ENCODE measurements around the gene RNASE13. TPM values are rescaled to one million over a fixed set of nuclear protein-coding genes. Genes with fewer than 3 reads are reported as not detected.
A peak's percentile ranks its signal among the peaks of the same experiment; 100 is the strongest.

RNASE13 gene
- total RNA-seq, 3 donors from 2014 or later: not detected

- Histone ChIP-seq H3K4me3 (no peak overlapping the region), H3K36me3 (ENCODE audit: low read depth) (no peaks in the 10 kb centered on the region), H3K9me3 (no peaks in the 10 kb centered on the region), H3K4me1 (ENCODE audit: low read depth) (peaks cover 11% of the 10 kb centered on the region)
- peak; percentile 45 for ATAC-seq
- intact Hi-C loops (cut with DNase I, micrococcal nuclease): no loop called here
- no peak for TF ChIP-seq CTCF (IDR thresholded peaks at IDR 0.05)
- DNase-seq: peak; percentile 61 to 69 (median 62)
Measured at GRCh38 chr14:21001218-21001617, 33.4 kb downstream of the RNASE13 start.

DNA sequence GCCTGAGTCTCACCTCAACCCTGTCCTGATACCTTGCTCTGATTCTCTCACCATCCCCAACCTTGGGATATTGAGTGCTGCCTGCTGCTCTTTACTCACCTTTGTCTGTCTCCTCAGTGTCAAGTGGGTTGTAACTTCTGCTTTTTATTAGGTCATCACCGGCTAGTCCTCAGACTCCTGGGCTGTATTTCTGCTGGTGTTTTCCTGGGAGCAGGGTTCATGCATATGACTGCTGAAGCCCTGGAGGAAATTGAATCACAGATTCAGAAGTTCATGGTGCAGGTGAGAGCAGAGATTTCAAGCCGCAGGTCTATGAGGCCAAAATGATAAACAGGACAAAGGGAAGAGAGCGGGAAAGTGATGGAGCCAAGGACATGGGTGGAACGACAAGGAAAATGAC, 35.0 kb downstream of the RNASE13 start:
- DNase-seq (no peak), ATAC-seq (peak; percentile 5)
- intact Hi-C loops (cut with DNase I, micrococcal nuclease): no loop called here
- Histone ChIP-seq H3K9me3 (no peaks in the 10 kb centered on the region), H3K36me3 (ENCODE audit: low read depth) (peaks cover 9% of the 10 kb centered on the region), H3K4me3 (no peak overlapping the region), H3K4me1 (ENCODE audit: low read depth) (peaks cover 15% of the 10 kb centered on the region)
- TF ChIP-seq CTCF (IDR thresholded peaks at IDR 0.05): no peak

DNA sequence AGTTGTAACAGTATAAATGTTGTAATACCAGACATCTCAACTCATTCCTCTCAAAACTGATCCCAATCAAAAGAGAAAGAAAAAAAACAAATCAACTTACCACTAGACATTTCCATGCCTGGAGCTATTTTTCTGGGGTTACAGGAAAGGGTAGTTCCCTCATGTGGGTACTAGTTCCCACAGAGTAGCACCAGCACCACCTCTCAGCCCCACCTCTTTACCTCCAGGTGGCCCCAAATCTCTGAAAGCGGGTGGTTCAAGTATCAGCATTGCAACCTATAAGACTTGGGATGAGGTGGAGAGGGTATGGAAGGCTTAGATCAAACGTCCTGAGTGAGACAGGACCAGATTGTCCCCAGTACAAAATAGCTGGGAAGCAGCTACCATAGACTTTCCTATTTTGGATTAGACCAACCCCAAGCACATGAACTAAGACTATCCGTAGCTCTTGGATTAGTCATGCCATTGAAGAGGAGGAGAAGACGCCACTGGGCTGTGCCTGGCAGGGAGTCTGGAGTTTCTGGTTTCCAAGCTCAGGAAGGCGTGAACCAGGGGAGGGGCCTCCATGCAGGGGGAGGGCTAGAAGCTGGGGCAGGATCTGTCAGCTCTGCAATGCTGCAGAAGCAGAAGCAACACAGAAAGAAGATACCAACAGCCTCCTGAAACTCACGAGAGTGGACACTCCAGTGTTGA, 35.8 kb downstream of the RNASE13 start, which contains the start of gene SLC39A2:
Gene SLC39A2 (plus strand): TSS at position 620 of the 693 bp plus-strand sequence. CDS start 154 bp downstream, outside the sequence.
- intact Hi-C loops (cut with DNase I, micrococcal nuclease): no loop called here
- Histone ChIP-seq H3K4me1 (ENCODE audit: low read depth) (peaks cover 15% of the 10 kb centered on the region), H3K36me3 (ENCODE audit: low read depth) (peaks cover 9% of the 10 kb centered on the region), H3K9me3 (no peaks in the 10 kb centered on the region), H3K4me3 (no peak within 1 kb of the TSS)
- no peak for TF ChIP-seq CTCF (IDR thresholded peaks at IDR 0.05)
- peak; percentile 83 to 84 (median 84) for DNase-seq
- ATAC-seq: peak; percentile 83

- no peak for TF ChIP-seq CTCF (IDR thresholded peaks at IDR 0.05)
- peaks cover 15% of the 10 kb centered on the region for H3K4me1 ChIP-seq (ENCODE audit: low read depth)
- no peaks in the 10 kb centered on the region for H3K9me3 ChIP-seq
- intact Hi-C loops (cut with DNase I, micrococcal nuclease): no loop called here
- H3K36me3 ChIP-seq (ENCODE audit: low read depth): peaks cover 9% of the 10 kb centered on the region
- ATAC-seq (peak; percentile 53), DNase-seq (peak in 1 of 3 donors; percentile 54)
- H3K4me3 ChIP-seq: no peak overlapping the region
Measured at GRCh38 chr14:20998139-20998538, 36.5 kb downstream of the RNASE13 start.

DNA sequence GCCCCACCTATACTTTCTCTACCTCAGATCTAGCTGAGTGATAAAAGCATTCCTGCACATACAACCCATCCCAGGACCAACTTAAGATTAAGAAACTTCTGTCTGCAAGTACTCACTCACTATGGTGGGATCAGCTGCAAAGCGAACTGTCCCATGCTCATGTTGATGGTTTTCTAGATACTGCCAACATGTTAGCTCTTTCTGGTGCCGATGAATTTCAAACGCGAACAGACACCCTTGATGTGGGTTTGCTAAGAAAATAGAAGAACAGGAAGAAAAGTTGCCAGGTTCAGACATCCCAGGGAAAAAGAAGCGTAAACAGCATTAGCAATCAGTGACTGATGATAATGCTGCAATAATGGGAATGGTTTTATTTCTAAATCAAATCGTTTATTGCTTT, 37.0 kb downstream of the RNASE13 start:
- Histone ChIP-seq H3K4me1 (ENCODE audit: low read depth) (peaks cover 15% of the 10 kb centered on the region), H3K4me3 (no peak overlapping the region), H3K36me3 (ENCODE audit: low read depth) (peaks cover 9% of the 10 kb centered on the region), H3K9me3 (no peaks in the 10 kb centered on the region)
- intact Hi-C loops (cut with DNase I, micrococcal nuclease): no loop called here
- no peak for DNase-seq
- TF ChIP-seq CTCF (IDR thresholded peaks at IDR 0.05): no peak
- ATAC-seq: no peak

Measured in mucosa of descending colon (tissue), 3 donors.